Fibroblast of lung (primary cell): ENCODE measurements around the gene ERRFI1.

Source experiments
- EZH2 ChIP-seq: IDR thresholded peaks from 2 replicates; pipeline ENCODE4 v1.5.1; 2012; ENCODE audit warnings: low read length, control low read depth, mild to moderate bottlenecking; ENCODE audit errors: missing control alignments
- TF ChIP-seq, protein P1 (sequence below), 2 donors: IDR thresholded peaks in 1 of 2; conservative IDR thresholded peaks in 1 of 2; 1 replicate in 1 of 2; 2 replicates in 1 of 2; pipeline ENCODE4 v1.5.1; 2011 to 2012; ENCODE audit warnings: low read length in 2 of 2, control low read depth in 1 of 2, inconsistent platforms in 1 of 2, low read depth in 1 of 2, mild to moderate bottlenecking in 1 of 2

DNA sequence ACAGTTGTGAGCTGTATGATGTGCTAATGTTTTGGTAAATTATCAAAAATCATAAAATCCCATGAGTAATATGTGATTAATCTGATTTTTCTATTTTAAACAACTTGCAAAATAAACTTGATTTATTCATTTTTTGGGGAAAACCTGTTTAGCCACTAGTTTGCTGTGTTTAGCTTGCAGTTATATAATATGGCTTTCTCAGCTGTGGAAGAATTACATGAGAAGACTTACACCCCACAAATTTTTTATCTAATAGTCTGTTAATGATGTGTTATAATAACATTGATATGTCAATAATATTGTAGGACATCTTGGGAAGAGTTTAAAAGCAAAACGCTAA lies 2.4 kb upstream of the ERRFI1 start:
- TF ChIP-seq, protein P1, sequence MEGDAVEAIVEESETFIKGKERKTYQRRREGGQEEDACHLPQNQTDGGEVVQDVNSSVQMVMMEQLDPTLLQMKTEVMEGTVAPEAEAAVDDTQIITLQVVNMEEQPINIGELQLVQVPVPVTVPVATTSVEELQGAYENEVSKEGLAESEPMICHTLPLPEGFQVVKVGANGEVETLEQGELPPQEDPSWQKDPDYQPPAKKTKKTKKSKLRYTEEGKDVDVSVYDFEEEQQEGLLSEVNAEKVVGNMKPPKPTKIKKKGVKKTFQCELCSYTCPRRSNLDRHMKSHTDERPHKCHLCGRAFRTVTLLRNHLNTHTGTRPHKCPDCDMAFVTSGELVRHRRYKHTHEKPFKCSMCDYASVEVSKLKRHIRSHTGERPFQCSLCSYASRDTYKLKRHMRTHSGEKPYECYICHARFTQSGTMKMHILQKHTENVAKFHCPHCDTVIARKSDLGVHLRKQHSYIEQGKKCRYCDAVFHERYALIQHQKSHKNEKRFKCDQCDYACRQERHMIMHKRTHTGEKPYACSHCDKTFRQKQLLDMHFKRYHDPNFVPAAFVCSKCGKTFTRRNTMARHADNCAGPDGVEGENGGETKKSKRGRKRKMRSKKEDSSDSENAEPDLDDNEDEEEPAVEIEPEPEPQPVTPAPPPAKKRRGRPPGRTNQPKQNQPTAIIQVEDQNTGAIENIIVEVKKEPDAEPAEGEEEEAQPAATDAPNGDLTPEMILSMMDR (conservative IDR thresholded peaks at IDR 0.05 in 1 of 2, IDR thresholded peaks at IDR 0.05 in 1 of 2; ENCODE audit: low read depth in 1 of 2, low read length in 2 of 2): no peak
- no peak for TF ChIP-seq EZH2
